HG03159 (cell line): ENCODE data around the gene IGSF3.

Source experiments
- ATAC-seq: cut with Tn5 transposase; IDR thresholded peaks from one replicate; pipeline ENCODE4 v1.9.1; 2021; ENCODE audit warnings: mild to moderate bottlenecking, moderate library complexity; ENCODE audit not compliant: unreplicated experiment

IGSF3 gene

DNA sequence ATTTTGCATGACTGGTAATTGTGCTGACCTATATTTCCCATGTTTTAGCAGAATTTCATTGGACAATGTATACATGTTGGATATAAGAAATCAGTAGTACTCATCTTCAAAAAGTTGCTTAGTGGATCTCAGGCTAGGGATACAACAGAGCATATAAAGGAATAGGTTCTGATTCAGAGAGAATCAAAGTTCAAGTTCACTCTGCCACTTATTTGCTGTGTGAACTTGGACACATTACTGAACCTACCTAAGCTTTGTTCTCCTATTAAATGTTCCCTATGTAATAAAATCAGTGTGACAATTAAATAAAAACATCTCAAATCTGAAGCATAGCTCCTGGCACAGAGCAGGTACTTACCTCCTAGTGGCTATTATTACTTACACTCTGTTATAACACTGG, 106.0 kb downstream of the IGSF3 start:
- no peak for ATAC-seq

DNA sequence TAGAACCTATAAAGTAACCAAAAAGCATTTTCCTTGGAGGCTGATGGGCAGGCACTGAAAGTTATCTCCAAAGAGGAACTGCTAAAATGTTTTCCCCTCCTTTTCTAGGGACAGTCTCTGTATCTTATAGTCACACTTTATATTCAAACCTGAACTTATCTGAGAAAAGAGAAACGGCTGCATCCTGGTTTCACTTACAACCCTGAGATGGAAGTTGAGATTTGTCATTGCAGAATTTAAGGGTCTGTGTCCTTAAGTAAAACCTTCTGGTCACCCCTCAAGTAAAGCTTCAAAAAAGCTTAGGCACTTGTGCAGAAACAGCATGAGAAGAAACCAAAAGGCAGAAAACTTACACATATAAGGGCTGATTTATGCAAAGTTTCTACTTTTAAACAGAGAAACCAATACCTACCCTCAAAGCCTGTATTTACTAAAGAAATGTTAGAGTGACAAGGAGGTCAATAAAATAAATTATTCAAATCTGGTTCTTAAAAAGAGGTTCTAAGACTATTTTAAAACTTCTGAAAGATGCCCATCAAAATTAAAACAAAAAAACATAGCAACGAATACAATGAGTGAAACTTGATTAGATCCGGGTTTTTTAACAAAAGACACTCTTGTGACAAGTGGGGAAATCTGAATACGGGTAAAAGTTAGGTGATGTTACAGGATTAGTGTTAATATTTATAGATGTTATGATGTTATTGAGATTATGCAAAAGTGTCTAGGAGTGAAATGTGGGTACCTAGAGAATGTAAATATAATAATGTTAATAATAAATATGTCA, 106.6 kb downstream of the IGSF3 start:
- peak; percentile 29 for ATAC-seq

DNA sequence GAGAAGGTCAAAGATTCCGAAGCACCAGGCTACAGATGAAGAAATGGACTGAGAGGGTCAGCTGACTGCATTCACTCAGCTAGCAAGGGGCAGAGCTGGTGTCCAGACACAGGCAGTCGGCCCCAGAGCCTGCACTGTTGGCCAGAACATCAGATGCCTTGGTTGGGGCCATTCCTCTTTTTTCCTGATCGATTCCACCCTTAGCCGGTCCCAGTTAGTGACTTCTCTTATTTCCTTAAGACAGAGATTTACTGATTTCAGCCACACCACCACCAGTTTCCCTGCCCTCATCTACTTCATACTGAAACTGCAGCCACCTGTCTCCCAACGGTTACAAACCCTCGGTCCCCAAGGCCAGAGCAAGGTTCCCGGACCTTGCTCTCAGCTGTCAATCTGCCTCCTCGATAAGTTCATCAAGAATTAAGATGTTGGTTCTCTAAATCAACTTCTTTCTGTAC, 108.2 kb downstream of the IGSF3 start:
- no peak for ATAC-seq

DNA sequence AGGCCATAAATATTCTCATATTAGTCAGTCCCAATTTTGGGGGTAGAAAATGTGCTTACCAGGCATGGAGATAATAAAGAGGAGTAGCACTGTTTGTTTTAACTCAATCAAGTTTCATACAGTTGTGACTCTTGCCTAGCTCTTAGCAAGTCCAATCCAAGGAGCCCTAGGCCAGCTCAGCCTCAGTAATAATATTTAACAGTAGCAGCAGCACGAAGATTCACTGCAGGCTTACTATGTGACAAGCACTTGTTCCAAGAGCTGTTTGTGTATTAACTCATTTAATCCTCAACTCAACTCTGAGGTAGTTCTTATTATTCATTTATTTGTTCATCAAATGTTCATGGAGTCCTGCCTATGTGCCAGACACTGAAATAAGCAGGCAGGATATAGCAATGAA, 109.0 kb downstream of the IGSF3 start:
- no peak for ATAC-seq

DNA sequence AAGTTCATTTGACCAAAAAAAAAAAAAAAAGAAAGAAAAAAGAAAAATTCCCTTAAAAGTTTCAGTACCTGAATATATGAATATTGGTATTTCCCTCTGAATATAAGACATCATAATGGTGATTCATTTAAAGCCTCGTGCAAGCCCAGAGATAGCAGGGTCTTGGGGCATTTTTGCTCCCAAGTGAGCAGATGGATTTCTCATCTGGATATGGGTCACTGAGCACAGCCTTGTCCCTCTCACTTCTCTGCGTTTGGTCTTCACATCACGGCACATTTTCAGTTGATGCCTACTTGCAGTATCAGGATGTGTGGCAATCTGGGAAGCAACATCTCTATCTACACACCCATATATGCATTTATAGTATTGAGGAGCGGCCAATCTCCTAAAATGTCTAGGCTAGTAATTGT, 109.4 kb downstream of the IGSF3 start:
- no peak for ATAC-seq

DNA sequence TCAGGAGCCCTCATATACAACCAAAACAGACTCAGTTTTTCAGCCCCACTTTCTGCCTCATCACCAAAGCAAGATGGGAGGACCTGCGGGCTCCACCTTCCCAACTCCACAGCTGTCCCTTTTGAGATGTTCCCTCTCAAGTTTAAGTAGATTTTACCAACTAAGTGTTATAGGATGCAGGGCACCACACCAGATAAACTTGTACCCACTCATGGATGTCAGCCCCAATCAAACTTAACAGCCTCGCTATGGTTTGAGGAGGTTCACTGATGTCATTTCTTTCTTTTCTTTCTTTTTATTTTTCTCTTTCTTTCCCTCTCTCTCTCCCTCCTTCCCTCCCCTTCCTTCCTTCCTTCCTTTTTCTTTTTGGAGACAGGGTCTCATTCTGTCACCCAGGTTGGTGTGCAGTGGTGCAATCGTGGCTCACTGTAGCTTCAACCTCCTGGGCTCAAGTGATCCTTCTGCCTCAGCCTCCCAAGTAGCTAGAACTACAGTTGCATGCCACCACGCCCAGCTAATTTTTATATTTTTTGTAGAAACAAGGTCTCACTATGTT, 110.1 kb downstream of the IGSF3 start:
- no peak for ATAC-seq

DNA sequence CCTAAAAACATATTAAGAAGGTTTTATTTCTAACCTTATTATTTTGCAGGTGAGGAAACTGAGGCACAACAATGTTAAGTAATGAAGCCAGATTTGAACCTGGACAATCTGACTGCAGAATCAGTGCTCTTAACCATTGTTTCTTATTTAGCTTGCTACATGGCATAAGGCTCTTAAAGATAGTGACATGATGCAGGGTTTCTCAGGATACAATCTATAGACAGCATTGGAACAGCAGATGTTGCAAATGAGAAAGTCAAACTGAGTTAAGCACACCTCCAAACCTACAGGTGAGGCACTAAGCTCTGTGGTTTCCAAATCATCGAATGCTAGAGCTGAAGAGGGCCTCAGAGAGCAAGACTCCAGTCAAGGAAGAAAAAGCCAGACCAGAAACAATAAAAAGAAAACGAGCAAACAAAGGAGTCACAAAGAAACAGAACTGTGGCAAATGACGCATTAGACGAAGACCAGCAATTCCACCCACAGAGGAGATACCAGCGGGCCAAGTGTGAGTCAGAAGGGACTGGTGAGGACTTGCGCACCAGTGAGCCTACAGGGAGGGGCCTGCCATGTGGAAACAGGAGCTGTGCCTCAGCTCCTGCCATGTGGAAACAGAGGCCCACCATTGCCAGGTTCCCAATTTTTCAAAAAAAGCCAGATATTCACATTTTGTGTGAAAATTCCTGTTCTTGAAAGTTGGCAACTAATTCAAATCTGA, 111.1 kb downstream of the IGSF3 start:
- ATAC-seq, result peak; percentile 61

DNA sequence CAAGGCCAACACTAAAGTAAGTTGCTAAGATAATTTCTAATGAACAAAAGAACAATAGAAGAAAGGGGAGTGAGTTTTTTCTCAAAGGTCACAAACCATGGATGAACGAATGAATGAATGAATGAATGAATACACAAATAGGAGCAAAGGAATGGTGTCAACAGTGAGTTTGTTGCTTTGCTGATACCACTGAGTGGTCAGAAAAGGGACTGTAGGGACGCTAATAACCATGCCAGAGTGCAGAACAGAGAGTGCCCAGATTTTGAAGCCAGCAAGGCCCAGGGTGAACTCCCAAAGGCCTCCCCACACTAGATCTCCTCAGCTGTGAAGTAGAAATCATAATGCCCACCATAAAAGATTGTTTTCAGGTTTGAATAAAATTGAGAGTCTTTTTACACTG, 112.6 kb downstream of the IGSF3 start:
- no peak for ATAC-seq

DNA sequence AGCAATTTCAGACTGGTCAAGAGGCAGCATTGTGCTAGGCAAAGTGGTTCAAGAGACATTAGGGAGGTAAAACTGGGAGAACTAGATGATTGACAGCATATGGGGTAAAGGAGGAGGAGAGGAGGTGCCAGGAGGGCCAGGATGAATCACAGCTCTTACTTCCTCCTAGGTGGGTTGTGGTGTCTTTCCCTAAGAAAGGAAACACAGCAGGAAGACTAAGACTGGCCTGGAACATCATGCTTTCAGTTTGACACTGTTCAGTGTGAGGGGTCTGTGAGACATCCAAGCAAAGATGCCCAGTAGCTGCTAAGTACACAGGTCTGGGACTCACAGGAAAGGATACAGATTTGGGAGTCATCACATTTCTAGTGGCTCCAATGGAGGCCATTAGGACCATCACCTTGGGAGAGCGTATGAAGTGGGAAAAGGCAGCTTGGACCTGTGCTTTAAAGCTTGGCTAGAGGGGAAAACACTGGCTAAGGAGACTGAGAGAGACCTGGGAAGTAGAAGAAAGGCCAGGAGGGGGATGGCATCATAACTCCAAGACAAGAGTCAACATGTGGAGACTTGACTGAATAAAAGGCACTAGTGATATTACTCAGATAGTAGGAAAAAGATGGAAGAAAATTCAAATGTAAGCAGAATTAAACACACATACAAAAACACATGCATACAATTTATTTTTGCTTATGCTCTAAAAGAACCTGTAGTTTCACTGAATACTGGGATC, 114.0 kb downstream of the IGSF3 start:
- ATAC-seq, result no peak

DNA sequence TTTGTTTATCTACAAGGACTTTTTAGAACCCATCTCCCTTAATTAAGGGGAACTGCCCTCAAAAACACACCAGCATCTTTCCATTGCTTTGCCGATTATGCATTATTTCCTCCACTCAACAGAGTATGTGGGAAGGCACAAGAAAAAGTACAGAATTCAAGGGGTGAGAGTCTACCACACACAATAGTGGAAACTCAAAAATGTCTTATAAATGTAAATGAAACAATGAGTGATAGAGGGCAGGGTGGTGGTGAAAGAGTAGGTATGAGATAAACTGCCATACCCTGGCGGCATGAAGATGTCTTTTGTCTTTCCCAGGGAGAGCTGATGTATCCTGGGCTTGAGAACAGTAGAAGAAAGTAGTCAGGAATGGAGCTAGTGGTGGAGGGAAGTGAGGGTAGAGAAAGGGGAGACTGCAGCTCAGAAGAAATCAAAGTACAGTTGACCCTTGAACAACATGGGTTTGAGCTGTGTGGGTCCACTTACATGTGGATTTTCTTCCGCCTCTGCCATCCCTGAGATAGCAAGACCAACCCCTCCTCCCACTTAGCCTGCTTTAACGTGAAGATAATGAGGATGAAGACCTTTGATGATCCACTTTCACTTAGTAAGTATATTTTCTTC, 121.1 kb downstream of the IGSF3 start:
- ATAC-seq, result no peak

DNA sequence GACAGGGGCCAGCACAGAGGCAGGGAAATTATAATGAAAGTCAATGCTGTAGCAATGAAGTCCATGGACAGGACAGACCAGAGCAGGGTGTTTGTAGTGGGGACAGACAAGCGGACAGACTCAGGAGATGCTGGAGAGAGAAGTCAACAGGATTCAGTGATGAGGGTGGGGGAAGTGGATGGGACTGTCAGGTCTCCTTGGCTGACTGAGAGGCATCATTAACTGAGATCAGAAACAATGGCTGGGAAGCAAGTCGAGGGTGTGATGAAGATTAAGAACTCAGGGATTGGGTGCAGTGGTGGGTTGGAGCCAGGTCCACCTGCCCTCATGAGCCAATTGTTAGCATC, 122.2 kb downstream of the IGSF3 start:
- peak; percentile 25 for ATAC-seq

DNA sequence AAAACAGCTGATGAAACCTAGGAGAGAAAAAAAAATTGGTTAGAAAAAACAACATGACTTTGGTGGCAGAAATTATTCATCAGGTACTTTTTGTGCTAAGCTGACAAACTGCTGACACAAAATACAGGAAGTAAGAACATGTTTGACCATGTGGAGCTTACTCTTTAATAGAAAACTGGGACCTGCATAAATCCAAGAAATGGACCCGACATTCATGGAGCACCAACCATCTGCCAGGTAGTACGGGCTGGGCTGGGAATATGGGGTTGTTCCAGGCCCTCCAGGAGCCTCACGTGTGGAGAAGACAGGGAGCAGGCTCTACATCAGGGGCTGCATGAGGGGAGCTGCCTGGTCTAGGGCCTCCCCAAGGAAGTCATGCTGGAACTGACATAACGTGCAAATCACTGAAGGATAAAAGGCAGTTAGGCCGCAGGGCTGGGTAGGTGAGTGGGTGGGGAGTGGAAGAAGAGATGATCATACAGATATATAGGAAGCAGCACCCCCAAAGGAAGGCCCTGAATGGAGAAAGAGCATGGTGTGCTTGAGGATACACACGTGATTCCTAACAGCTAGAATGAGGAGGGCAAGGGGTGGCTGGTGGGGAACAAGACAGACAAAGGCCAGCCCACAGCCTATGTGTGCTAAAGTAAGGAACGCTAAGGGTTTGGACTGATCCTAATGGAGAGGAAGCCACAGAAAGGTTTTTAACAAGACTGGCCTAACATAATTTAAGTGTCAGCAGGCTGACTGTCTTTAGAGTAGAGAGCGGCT, 122.8 kb downstream of the IGSF3 start:
- peak; percentile 43 for ATAC-seq

DNA sequence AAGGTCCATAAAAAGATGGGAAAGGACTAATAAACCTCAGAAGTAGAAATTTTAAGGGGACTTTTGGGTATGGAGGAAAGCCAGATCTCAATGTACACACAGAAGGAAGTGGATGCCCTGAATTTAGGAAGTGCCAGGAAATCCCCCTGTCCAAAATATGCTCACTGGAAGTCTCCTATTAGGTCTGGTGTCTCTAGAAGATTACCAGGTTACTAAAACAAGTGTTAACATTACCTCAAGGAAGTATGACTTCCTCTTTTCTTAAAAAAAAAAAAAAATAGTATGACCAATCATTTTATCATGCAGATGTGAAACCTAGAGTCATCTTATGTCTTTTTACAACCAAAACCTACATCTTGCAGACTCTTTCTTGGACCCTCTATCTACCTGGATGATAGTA, 127.4 kb downstream of the IGSF3 start:
- ATAC-seq, result peak; percentile 55

DNA sequence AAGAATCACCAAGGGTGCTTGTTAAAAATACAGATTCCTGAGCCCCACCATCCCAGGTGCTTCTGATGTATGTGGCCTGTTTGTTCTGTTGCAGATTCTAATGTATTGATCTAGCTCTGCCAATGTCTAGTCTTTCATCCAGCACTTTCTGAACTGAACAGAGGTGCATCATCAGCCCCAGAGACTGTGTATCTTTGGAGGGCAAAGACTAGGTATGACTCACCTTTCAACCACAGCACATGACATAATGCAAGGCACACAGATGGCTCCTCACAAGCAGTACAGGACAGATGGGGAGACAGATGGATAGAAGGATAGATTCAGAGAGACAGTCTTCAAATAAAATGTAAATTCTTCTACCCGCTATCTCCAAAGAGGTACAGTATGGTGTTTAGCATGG, 129.0 kb downstream of the IGSF3 start:
- ATAC-seq, result peak; percentile 75

DNA sequence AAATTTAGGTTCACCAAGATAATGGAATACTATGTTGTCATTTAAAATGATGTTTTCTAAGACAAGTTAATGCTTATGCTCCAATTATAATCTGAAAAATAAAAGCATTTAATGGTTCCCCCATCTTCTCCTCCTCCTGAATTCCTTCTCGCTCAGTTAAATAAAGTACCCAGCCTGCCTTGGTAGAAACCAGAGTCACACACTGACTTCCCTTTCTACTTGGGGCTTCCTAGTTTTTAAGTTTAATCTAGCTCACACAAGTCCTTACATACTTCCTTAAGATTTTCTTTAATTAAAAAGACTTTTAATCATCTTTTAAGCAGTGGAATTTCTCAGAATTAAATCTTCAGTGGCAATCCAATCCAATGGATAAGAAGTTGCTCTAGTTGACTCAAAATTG, 129.6 kb downstream of the IGSF3 start:
- no peak for ATAC-seq

DNA sequence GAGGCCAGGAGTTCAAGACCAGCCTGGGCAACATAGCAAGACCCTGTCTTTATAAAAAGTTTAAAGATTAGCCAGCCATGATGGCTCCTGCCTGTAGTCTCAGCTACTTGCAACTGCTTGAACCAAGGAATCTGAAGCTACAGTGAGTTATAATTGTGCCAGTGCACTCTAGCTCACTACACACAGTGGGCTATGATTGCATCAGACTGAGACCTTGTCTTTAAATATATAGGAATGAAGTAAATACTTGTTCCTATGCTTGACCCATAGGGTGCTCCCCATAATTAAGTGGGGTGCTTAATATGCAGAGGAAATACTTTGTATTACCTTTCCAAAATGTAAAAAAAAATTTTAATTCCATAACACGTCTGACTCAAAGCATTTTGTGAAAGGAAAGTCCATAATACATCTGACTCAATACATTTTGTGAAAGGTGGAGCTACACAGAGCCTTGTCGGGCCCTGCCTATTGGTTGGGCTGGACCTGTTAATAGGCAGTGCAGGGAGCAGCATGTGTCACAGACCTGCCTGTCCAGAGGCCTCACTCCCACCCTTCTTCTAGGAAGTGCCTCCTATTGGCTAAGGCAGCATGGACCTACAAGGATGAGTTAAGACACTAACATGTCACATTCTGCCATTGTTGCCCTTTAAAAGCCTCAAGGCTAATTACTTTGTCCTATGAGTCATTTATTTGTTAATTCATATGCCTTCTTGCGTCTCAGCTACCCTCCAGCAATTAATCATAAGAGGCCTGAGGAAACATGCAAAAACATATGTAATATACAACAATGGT, 130.3 kb downstream of the IGSF3 start:
- ATAC-seq, result no peak

DNA sequence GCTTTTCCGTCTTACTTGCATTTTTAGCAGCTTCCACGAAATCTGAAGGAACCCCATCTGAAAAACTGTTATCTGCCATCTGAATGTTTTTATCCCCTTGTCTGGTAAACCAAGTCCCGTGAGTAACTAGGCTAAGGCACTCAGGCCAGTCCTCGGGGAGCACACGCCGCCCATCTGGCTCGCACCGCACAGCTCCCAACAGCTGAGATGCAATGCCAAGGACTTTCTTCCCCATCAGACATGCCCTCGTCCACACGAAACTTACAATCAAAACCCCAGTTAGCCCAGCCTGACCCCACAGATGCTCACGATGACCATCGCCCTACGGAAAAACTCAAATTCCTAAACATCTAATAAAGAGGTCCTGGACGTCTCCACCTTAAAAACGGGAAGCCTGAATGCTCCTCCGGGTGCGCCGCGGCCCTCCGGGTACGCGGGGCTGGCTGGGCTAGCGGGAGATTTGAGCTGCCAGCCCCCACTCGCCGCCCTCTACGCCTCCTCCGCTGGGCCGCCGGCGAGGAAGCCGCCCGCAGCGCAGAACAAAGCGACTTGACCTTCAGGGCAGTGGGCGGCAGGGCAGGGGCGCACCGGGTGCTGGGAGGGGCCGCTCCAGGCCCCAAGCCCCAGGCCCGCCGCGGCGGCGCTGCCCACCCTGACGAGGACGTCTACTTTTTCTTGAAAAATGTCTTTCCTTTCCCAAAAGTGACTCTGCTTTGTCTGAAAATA, 133.4 kb downstream of the IGSF3 start:
- ATAC-seq, result no peak

DNA sequence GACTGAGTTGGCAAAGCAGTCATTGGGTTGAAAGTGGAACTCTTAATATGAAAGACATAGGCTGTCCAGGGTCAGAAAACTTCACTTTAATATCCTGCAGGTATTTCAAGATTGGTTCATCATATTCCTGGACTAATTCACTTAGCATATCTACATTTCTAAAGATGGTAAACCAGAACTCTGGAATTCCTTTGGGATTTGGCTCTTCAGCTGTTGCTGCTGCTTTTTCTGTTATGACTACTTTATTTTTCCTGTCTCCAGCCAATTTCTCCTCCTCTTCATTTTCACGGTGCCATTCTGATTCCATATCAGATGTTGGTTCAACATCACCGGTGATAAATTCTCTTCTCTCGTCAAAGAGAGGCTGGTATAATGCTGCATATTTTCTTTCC, 134.1 kb downstream of the IGSF3 start:
- ATAC-seq, result no peak
